Loucy (cell line): ENCODE measurements around the gene RPL27A.

Experiments
- H2AFZ ChIP-seq: fragments of 200-600 bp; sonication (generic); 2 replicates; pipeline ENCODE4 v1.6.0; 2016; ENCODE audit warnings: antibody characterized with exemption, mild to moderate bottlenecking, low read length, moderate library complexity
- H3F3A ChIP-seq: fragments of 200-600 bp; 2 replicates; pipeline ENCODE4 v1.6.0; 2016; ENCODE audit warnings: antibody characterized with exemption, low read depth, mild to moderate bottlenecking
- H3K27me3 ChIP-seq: fragments of 200-600 bp; sonication (generic); 2 replicates; pipeline ENCODE4 v1.6.1; 2014; ENCODE audit warnings: low read length, mild to moderate bottlenecking; ENCODE audit not compliant: insufficient read depth, poor library complexity, severe bottlenecking
- H3K36me3 ChIP-seq: fragments of 200-600 bp; sonication (generic); 2 replicates; pipeline ENCODE4 v1.6.1; 2016; ENCODE audit warnings: low read length; ENCODE audit not compliant: insufficient read depth
- H3K4me1 ChIP-seq: fragments of 200-600 bp; sonication (generic); 2 replicates; pipeline ENCODE4 v1.5.1; 2014; ENCODE audit warnings: low read length, mild to moderate bottlenecking; ENCODE audit not compliant: insufficient read depth, poor library complexity, severe bottlenecking
- H3K4me2 ChIP-seq: fragments of 200-600 bp; sonication (generic); 2 replicates; pipeline ENCODE4 v1.6.0; 2014; ENCODE audit warnings: antibody characterized with exemption, low read length, low read depth, mild to moderate bottlenecking; ENCODE audit not compliant: poor library complexity, severe bottlenecking
- H3K4me3 ChIP-seq: fragments of 200-600 bp; sonication (generic); 2 replicates; pipeline ENCODE4 v1.5.1; 2014; ENCODE audit warnings: low read length, mild to moderate bottlenecking, mixed read lengths; ENCODE audit not compliant: poor library complexity, severe bottlenecking
- H3K79me2 ChIP-seq: fragments of 200-600 bp; sonication (generic); 2 replicates; pipeline ENCODE4 v1.6.1; 2014; ENCODE audit warnings: low read length; ENCODE audit not compliant: insufficient read depth
- H3K9ac ChIP-seq: fragments of 200-600 bp; sonication (generic); 2 replicates; pipeline ENCODE4 v1.6.0; 2014; ENCODE audit warnings: mild to moderate bottlenecking, low read depth, low read length, moderate library complexity; ENCODE audit not compliant: poor library complexity, severe bottlenecking
- H3K9me2 ChIP-seq: fragments of 200-600 bp; sonication (generic); replicated peaks from 2 replicates; pipeline ENCODE4 v1.6.1; 2016; ENCODE audit warnings: low read depth, low read length, mixed read lengths
- H3K9me3 ChIP-seq: fragments of 200-600 bp; sonication (generic); 2 replicates; pipeline ENCODE4 v1.6.1; 2014; ENCODE audit warnings: mild to moderate bottlenecking, antibody characterized with exemption, low read length, low read depth; ENCODE audit not compliant: insufficient read depth
- H4K20me1 ChIP-seq: fragments of 200-600 bp; sonication (generic); 2 replicates; pipeline ENCODE4 v1.6.0; 2014; ENCODE audit warnings: antibody characterized with exemption, low read length, mild to moderate bottlenecking; ENCODE audit not compliant: insufficient read depth, poor library complexity, severe bottlenecking
- EZH2phosphoT487 ChIP-seq: fragments of 200-600 bp; IDR thresholded peaks from 2 replicates; pipeline ENCODE4 v1.6.1; 2018; ENCODE audit warnings: antibody characterized with exemption, mild to moderate bottlenecking, moderate library complexity, borderline replicate concordance
- TF ChIP-seq, protein P1 (sequence below): fragments of 200-600 bp; sonication (generic); conservative IDR thresholded peaks from 2 replicates; pipeline ENCODE4 v1.5.1; 2014; ENCODE audit warnings: mild to moderate bottlenecking, antibody characterized with exemption, low read length

The RPL27A gene

DNA sequence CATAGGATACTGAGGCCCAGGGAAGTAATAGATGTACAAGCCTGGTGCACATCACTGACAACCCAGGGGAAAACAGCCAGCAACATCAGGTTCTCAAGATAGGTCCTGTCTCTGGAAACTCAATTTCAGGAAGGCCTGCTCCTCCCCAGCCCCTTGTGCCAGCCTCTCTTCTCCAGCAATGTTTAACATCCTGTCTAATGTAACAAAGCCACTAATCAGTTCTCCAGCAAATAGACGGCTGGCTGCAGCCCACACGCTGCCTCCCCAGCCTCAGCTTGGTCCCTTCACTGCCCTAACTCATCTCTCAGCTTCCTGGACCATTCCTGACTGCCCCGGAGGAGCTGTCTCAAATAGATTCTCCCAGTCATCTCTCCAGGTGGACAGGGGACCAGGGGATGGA is 37.8 kb downstream of the RPL27A start:
- H4K20me1 ChIP-seq: no peaks in the 10 kb centered on the region
- no peak overlapping the region for H2AFZ ChIP-seq
- H3K9me2 ChIP-seq: no peaks in the 10 kb centered on the region
- H3K27me3 ChIP-seq: no peaks in the 10 kb centered on the region
- TF ChIP-seq, protein P1, sequence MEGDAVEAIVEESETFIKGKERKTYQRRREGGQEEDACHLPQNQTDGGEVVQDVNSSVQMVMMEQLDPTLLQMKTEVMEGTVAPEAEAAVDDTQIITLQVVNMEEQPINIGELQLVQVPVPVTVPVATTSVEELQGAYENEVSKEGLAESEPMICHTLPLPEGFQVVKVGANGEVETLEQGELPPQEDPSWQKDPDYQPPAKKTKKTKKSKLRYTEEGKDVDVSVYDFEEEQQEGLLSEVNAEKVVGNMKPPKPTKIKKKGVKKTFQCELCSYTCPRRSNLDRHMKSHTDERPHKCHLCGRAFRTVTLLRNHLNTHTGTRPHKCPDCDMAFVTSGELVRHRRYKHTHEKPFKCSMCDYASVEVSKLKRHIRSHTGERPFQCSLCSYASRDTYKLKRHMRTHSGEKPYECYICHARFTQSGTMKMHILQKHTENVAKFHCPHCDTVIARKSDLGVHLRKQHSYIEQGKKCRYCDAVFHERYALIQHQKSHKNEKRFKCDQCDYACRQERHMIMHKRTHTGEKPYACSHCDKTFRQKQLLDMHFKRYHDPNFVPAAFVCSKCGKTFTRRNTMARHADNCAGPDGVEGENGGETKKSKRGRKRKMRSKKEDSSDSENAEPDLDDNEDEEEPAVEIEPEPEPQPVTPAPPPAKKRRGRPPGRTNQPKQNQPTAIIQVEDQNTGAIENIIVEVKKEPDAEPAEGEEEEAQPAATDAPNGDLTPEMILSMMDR: no peak
- no peak for TF ChIP-seq EZH2phosphoT487
- no peak overlapping the region for H3K4me2 ChIP-seq
- H3K4me3 ChIP-seq: no peak overlapping the region
- H3K9me3 ChIP-seq: no peaks in the 10 kb centered on the region
- H3K9ac ChIP-seq: no peak overlapping the region
- H3K79me2 ChIP-seq: no peaks in the 10 kb centered on the region
- H3K36me3 ChIP-seq: no peaks in the 10 kb centered on the region
- H3F3A ChIP-seq: no peaks in the 10 kb centered on the region
- H3K4me1 ChIP-seq: no peaks in the 10 kb centered on the region

DNA sequence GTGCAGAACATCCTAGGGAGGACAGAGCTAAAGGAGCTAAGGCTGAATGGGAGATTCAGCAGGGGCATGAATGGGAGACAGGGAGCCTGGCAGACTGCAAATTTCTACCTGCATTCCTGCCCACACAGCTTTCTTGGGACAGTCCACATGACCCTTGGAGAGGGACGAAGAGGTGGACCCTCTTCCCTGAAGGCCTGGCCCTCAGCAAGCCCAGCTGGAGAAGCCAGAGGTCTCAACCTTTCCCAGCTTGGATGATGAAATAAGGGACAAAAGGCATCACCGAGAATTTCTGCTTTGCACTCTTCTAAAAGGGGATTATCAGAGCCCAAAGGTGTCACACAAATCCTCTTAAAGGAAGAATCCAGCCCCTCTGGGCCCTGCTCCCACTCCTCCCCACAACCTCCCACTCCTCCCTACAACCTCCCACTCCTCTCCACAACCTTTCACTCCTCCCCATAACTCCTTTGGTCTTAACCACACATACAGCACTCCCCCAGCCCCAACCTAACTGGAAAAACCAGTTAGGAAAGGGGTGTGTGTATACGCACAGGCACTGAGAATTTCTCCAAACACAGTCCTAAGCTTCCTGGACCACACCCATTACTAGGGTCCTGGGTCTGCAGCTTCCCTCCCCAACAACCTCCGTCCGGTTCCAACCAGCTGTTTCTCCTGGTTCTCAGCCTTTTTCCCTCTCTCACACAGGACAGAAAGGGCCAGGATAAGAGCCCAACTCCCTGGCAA is 38.4 kb downstream of the RPL27A start:
- Histone ChIP-seq H3K4me3 (no peak overlapping the region), H3K79me2 (no peaks in the 10 kb centered on the region), H3K9ac (no peak overlapping the region), H3K36me3 (no peaks in the 10 kb centered on the region), H2AFZ (no peak overlapping the region), H3F3A (no peaks in the 10 kb centered on the region), H3K9me3 (no peaks in the 10 kb centered on the region), H3K4me1 (no peaks in the 10 kb centered on the region), H3K9me2 (no peaks in the 10 kb centered on the region), H3K4me2 (no peak overlapping the region), H4K20me1 (no peaks in the 10 kb centered on the region), H3K27me3 (no peaks in the 10 kb centered on the region)
- no peak for TF ChIP-seq EZH2phosphoT487
- TF ChIP-seq, protein P1: no peak

DNA sequence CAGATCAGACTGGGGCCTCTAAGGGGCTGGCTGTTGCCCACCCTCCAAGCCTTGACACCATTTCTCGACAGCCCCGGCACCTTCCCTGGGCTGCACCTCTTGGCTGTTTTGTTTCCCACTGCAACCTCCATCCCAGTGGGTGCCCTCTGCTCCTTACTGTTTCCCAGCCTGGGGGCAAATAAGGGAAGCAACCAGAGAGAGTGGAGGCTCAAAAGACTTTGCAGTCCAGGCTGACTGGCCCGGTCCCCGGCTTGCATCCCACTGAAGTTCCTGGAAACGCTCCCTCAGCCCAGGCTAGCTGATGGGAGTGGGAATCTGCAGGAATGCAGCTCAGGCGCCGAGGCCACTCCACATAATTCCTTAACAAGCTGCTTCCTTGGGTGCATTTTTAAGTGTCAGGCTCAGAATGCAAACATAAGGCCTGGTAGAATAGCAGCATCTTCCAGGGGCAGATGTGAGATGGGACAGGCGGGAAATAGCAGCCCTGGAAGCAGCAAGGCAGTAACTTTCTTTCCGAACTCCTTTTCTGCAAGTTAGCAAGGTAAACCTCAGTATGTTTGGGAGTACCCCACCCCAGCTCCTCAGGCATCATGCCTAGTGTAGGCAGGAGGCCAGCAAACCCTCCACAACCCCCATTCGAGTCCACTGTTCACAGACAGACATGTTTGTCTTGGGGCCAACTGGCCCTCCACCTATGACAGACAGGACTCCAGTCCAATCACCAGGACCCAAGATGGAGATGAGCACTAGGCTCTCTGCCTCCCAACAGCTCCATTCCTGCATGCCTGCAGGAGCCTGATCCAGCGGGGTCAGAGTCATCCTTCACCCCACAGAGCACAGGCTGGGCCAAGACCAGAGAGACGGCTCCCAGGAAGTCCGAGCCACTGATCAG is 39.3 kb downstream of the RPL27A start:
- H3K79me2 ChIP-seq: no peaks in the 10 kb centered on the region
- no peaks in the 10 kb centered on the region for H3K36me3 ChIP-seq
- H3K4me1 ChIP-seq: no peaks in the 10 kb centered on the region
- H3K4me2 ChIP-seq: no peak overlapping the region
- no peak overlapping the region for H2AFZ ChIP-seq
- TF ChIP-seq EZH2phosphoT487: no peak
- TF ChIP-seq, protein P1: no peak
- no peaks in the 10 kb centered on the region for H3F3A ChIP-seq
- no peaks in the 10 kb centered on the region for H4K20me1 ChIP-seq
- no peaks in the 10 kb centered on the region for H3K9me2 ChIP-seq
- no peaks in the 10 kb centered on the region for H3K27me3 ChIP-seq
- H3K4me3 ChIP-seq: no peak overlapping the region
- no peaks in the 10 kb centered on the region for H3K9me3 ChIP-seq
- no peak overlapping the region for H3K9ac ChIP-seq
